AG20443 (cell line): ENCODE results near the gene GNS.

Experiments
- DNase-seq: peaks from one replicate; pipeline ENCODE4 v3.0.0; 2012; ENCODE audit warnings: low spot score, mixed read lengths

Gene GNS

GRCh38 chr12:64759035-64759894, at the start of gene GNS:
Gene GNS (minus strand): TSS chr12:64759406. CDS start chr12:64759276, 130 bp downstream.
- peak; percentile 99 for DNase-seq

GRCh38 chr12:64808110-64808509, 48.9 kb upstream of the GNS start:
- DNase-seq = no peak

- DNase-seq = no peak
Measured at GRCh38 chr12:64806593-64807460, 47.6 kb upstream of the GNS start.

GRCh38 chr12:64806173-64806572, 47.0 kb upstream of the GNS start:
- DNase-seq = no peak

- peak; percentile 86 for DNase-seq
Measured at GRCh38 chr12:64802180-64802775, 43.1 kb upstream of the GNS start.

GRCh38 chr12:64801381-64801780, 42.2 kb upstream of the GNS start:
- DNase-seq = no peak

- DNase-seq = no peak
Measured at GRCh38 chr12:64800640-64801039, 41.4 kb upstream of the GNS start.

- no peak for DNase-seq
Measured at GRCh38 chr12:64798165-64798564, 39.0 kb upstream of the GNS start.

GRCh38 chr12:64797156-64797555, 38.0 kb upstream of the GNS start:
- DNase-seq = no peak

GRCh38 chr12:64796205-64796845, 37.1 kb upstream of the GNS start:
- peak; percentile 76 for DNase-seq

GRCh38 chr12:64794305-64794704, 35.1 kb upstream of the GNS start:
- no peak for DNase-seq

GRCh38 chr12:64793610-64794009, 34.4 kb upstream of the GNS start:
- DNase-seq = no peak

- no peak for DNase-seq
Measured at GRCh38 chr12:64792128-64792527, 32.9 kb upstream of the GNS start.

GRCh38 chr12:64791036-64791435, 31.8 kb upstream of the GNS start:
- DNase-seq = no peak

GRCh38 chr12:64790166-64790565, 31.0 kb upstream of the GNS start:
- no peak for DNase-seq

GRCh38 chr12:64785838-64786237, 26.6 kb upstream of the GNS start:
- DNase-seq = no peak

- DNase-seq = no peak
Measured at GRCh38 chr12:64782191-64782876, 23.1 kb upstream of the GNS start.

- DNase-seq = no peak
Measured at GRCh38 chr12:64781280-64782190, 22.3 kb upstream of the GNS start.

- peak; percentile 52 for DNase-seq
Measured at GRCh38 chr12:64780531-64781279, 21.5 kb upstream of the GNS start.

- no peak for DNase-seq
Measured at GRCh38 chr12:64780132-64780530, 20.9 kb upstream of the GNS start.
